Vagina (tissue), 2 donors: Measurements from ENCODE around the gene ISG15. TPM values are rescaled to one million over a fixed set of nuclear protein-coding genes. Genes with fewer than 3 reads are reported as not detected.
A peak's percentile ranks its signal among the peaks of the same experiment; 100 is the strongest.
"Not testable (repeated sequence)": the region's sequence is repeated elsewhere in the genome, so short reads cannot be mapped to it uniquely, and the experiment has no call there.

Experiments
- DNase-seq, 2 donors: peaks; one replicate each; pipeline ENCODE4 v3.0.0-alpha.2; 2017; ENCODE audit errors: extremely low spot score in 2 of 2
- H3K27ac ChIP-seq: fragments of 200-600 bp; sonication (generic); one replicate; pipeline ENCODE4 v1.5.1; 2019
- H3K27me3 ChIP-seq: fragments of 200-600 bp; sonication (generic); one replicate; pipeline ENCODE4 v1.5.1; 2019
- H3K36me3 ChIP-seq, 2 donors: fragments of 200-600 bp; sonication (generic); one replicate each; pipeline ENCODE4 v1.5.1; 2017 to 2019
- H3K4me1 ChIP-seq: fragments of 200-600 bp; sonication (generic); one replicate; pipeline ENCODE4 v1.5.1; 2019
- H3K4me3 ChIP-seq, 2 donors: fragments of 200-600 bp; sonication (generic); 1 replicate in 1 of 2; 2 replicates in 1 of 2; pipeline ENCODE4 v1.5.1; 2016 to 2019
- H3K9me3 ChIP-seq: fragments of 200-600 bp; sonication (generic); one replicate; pipeline ENCODE4 v1.5.1; 2019
- POLR2A ChIP-seq, 2 donors: fragments of 450-650 bp; IDR thresholded peaks; one replicate each; pipeline ENCODE4 v1.6.1; 2017; ENCODE audit warnings: antibody characterized with exemption in 2 of 2, mild to moderate bottlenecking in 2 of 2, moderate library complexity in 2 of 2
- POLR2AphosphoS5 ChIP-seq, 2 donors: sonication (generic); formaldehyde crosslinking; IDR thresholded peaks; one replicate each; pipeline ENCODE4 v1.9.0; 2017; ENCODE audit warnings: antibody characterized with exemption in 2 of 2, mild to moderate bottlenecking in 2 of 2, low read depth in 1 of 2; ENCODE audit not compliant: insufficient read depth in 1 of 2
- intact Hi-C: fragments of 100-400 bp; cut with DNase I; formaldehyde crosslinking; loops from one replicate; pipeline ENCODE4 v1.15.1; 2023
- total RNA-seq: library from RNA; depleted of rRNA; stranded (reverse); fragments of >200 nt; gene quantifications from one replicate; pipeline ENCODE4 v1.2.3, GENCODE V29; 2016
- TF ChIP-seq, protein P1 (sequence below), 3 experiments: fragments of 450-650 bp in 2 of 3; fragments of 200-600 bp in 1 of 3; sonication (generic) in 1 of 3; IDR thresholded peaks; one replicate each; pipeline ENCODE4 v1.5.1; 2017 to 2019; ENCODE audit warnings: antibody characterized with exemption in 3 of 3, mild to moderate bottlenecking in 2 of 3, moderate library complexity in 2 of 3

ISG15 gene
- total RNA-seq, 1 donor from 2014 or later: 29.0 TPM

- Histone ChIP-seq H3K4me1 (peaks cover 9% of the 10 kb centered on the region), H3K9me3 (no peaks in the 10 kb centered on the region), H3K4me3 (no peak overlapping the region), H3K27me3 (no peaks in the 10 kb centered on the region), H3K36me3 (peaks cover 0 to 7% of the 10 kb centered on the region in 2 donors), H3K27ac (no peak overlapping the region)
- no peak for DNase-seq
- TF ChIP-seq, protein P1, sequence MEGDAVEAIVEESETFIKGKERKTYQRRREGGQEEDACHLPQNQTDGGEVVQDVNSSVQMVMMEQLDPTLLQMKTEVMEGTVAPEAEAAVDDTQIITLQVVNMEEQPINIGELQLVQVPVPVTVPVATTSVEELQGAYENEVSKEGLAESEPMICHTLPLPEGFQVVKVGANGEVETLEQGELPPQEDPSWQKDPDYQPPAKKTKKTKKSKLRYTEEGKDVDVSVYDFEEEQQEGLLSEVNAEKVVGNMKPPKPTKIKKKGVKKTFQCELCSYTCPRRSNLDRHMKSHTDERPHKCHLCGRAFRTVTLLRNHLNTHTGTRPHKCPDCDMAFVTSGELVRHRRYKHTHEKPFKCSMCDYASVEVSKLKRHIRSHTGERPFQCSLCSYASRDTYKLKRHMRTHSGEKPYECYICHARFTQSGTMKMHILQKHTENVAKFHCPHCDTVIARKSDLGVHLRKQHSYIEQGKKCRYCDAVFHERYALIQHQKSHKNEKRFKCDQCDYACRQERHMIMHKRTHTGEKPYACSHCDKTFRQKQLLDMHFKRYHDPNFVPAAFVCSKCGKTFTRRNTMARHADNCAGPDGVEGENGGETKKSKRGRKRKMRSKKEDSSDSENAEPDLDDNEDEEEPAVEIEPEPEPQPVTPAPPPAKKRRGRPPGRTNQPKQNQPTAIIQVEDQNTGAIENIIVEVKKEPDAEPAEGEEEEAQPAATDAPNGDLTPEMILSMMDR (IDR thresholded peaks at IDR 0.05): no peak
- no peak for TF ChIP-seq POLR2A (IDR thresholded peaks at IDR 0.05)
- no peak for TF ChIP-seq POLR2AphosphoS5 (IDR thresholded peaks at IDR 0.05; ENCODE audit: insufficient read depth in 1 of 2, low read depth in 1 of 2)
- intact Hi-C loops: no loop called here
Observed at GRCh38 chr1:1054099-1054700, 40.9 kb downstream of the ISG15 start.

DNA sequence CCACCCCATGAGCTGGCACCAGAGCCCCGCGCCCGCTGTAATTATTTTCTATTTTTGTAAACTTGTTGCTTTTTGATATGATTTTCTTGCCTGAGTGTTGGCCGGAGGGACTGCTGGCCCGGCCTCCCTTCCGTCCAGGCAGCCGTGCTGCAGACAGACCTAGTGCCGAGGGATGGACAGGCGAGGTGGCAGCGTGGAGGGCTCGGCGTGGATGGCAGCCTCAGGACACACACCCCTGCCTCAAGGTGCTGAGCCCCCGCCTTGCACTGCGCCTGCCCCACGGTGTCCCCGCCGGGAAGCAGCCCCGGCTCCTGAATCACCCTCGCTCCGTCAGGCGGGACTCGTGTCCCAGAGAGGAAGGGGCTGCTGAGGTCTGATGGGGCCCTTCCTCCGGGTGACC is 41.7 kb downstream of the ISG15 start:
- Histone ChIP-seq H3K4me1 (peaks cover 16% of the 10 kb centered on the region), H3K9me3 (no peaks in the 10 kb centered on the region), H3K4me3 (no peak overlapping the region), H3K27me3 (no peaks in the 10 kb centered on the region), H3K27ac (no peak overlapping the region), H3K36me3 (peaks cover 0 to 7% of the 10 kb centered on the region in 2 donors)
- TF ChIP-seq, protein P1 (IDR thresholded peaks at IDR 0.05): no peak
- TF ChIP-seq POLR2A (IDR thresholded peaks at IDR 0.05) (no peak), POLR2AphosphoS5 (IDR thresholded peaks at IDR 0.05; ENCODE audit: insufficient read depth in 1 of 2, low read depth in 1 of 2) (no peak)
- DNase-seq: no peak
- intact Hi-C loops: loop anchor here (5.0 kb wide), 1 partner anchor 73 kb away; the partner anchor contains the start of gene PERM1

- intact Hi-C loops: loop anchor here (5.0 kb wide), 1 partner anchor 74 kb away; the partner anchor contains the start of gene PERM1
- TF ChIP-seq POLR2AphosphoS5 (IDR thresholded peaks at IDR 0.05; ENCODE audit: insufficient read depth in 1 of 2, low read depth in 1 of 2) (no peak), POLR2A (IDR thresholded peaks at IDR 0.05) (no peak)
- TF ChIP-seq, protein P1 (IDR thresholded peaks at IDR 0.05): no peak
- DNase-seq: no peak
- H3K9me3 ChIP-seq: no peaks in the 10 kb centered on the region
- no peaks in the 10 kb centered on the region for H3K27me3 ChIP-seq
- peaks cover 20% of the 10 kb centered on the region for H3K4me1 ChIP-seq
- no peak overlapping the region for H3K4me3 ChIP-seq
- H3K27ac ChIP-seq: no peak overlapping the region
- peaks cover 0 to 6% of the 10 kb centered on the region in 2 donors for H3K36me3 ChIP-seq
Observed at GRCh38 chr1:1055841-1056736, 42.8 kb downstream of the ISG15 start.

DNA sequence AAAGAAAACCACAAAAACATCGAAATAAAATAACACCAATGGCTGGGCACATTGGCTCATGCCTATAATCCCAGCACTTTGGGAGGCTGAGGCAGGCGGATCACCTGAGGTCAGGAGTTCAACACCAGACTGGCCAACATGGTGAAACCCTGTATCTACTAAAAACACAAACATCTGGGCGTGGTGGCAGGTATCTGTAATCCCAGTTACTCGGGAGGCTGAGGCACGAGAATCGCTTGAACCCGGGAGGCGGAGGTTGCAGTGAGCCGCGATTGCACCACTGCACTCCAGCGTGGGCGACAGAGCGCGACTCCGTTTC is 44.4 kb downstream of the ISG15 start:
- H3K4me3 ChIP-seq, H3K27ac ChIP-seq, DNase-seq, H3K27me3 ChIP-seq, H3K9me3 ChIP-seq, H3K36me3 ChIP-seq: not testable (repeated sequence)
- H3K4me1 ChIP-seq: peaks cover 26% of the 10 kb centered on the region
- intact Hi-C loops: loop anchor here (5.0 kb wide), 1 partner anchor 75 kb away; the partner anchor contains the start of gene PERM1

DNA sequence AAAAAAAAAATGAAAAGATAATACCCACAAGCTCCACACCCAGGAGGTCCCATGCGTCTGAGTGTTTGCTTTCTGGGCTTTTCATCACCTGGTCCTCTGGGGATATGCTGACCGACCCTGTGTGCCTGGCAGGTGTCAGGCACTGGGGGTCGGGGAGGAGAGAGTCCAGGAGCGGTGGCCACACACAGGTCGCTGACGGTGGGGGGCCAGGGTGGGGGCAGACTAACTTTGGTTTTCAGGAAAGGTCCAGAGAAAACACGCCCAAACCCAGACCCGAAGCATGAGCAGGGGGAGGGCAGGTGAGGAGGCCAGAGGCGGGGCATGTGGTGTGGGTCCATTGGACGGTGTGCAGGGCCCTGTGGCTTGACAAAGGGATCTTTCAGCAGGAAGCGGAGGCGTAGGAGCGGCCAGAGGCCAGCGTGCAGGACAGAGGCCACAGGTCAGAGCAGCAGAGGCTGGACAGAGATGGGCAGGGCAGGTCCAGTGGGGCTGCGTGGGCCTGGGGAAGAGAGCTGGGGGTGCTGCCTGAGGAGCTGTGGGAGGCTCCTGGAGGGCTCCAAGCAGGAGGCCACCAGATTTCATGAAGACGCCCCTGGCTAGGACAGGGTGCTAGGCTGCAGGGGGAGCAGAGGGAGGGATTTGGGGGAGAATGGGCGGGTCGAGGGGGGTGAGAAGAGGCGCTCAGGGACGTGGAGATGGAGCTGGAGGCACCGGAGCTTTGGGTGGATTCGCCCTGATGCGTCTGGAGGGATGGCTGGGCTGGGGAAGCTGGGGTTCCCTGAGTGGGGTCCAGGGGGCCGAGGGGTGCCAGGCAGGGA is 45.0 kb downstream of the ISG15 start:
- peak overlapping the region in 1 of 2 donors; percentile 69 for H3K4me3 ChIP-seq
- no peak overlapping the region for H3K27ac ChIP-seq
- no peak for DNase-seq
- peaks cover 26% of the 10 kb centered on the region for H3K4me1 ChIP-seq
- intact Hi-C loops: loop anchor here (5.0 kb wide), 1 partner anchor 76 kb away; the partner anchor contains the start of gene PERM1
- peaks cover 5% of the 10 kb centered on the region for H3K27me3 ChIP-seq
- TF ChIP-seq POLR2AphosphoS5 (IDR thresholded peaks at IDR 0.05; ENCODE audit: insufficient read depth in 1 of 2, low read depth in 1 of 2): no peak
- TF ChIP-seq, protein P1 (IDR thresholded peaks at IDR 0.05): no peak
- TF ChIP-seq POLR2A (IDR thresholded peaks at IDR 0.05): no peak
- no peaks in the 10 kb centered on the region for H3K9me3 ChIP-seq
- H3K36me3 ChIP-seq: no peaks in the 10 kb centered on the region
